Measurements from ENCODE around the gene VPS37B. TPM values are rescaled to one million over a fixed set of nuclear protein-coding genes. Genes with fewer than 3 reads are reported as not detected.

Gene VPS37B
- total RNA-seq, 1 experiment from 2014 or later, result 12.3 TPM

DNA sequence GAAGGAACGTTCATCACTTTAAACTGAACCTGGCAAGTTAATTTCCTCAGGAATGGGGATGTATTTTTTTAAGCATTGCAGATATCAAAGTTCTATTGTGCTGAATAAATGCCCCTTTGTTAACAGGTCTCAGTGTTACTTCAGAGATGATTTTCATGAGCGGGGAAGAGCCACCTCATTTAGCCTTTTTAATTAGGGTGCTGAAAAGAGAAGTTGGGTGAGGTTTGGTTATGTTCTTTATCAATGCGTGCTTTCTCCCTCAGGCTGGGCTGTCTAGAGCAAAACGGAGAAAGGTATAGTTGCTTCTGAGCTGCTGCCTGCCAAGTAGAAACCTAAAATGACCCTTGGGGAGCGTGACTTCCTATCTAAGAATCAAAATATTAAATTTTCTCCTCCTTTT is 68.7 kb downstream of the VPS37B start:
- H2BK15ac ChIP-seq (ENCODE audit: low read depth, low read length), result no peak overlapping the region
- H3K27ac Mint-ChIP-seq, result no peak overlapping the region
- no peak overlapping the region for H3T11ph ChIP-seq (ENCODE audit: low read length)
- H3K4me2 ChIP-seq (ENCODE audit: insufficient read depth, insufficient read length, low read length), result no peak overlapping the region
- 0 out of 2 replicates have a peak, but pooled peaks cover 2% of the 10 kb centered on the region for H3K27me3 ChIP-seq (ENCODE audit: insufficient read depth, low read length)
- no peak overlapping the region for H2AK5ac ChIP-seq (ENCODE audit: insufficient read length, low read length)
- H4K5ac ChIP-seq (ENCODE audit: insufficient read length, low read depth, low read length), result no peak overlapping the region
- H3K79me1 ChIP-seq (ENCODE audit: insufficient read depth, low read depth, low read length, poor library complexity, severe bottlenecking), result no peaks in the 10 kb centered on the region
- H3K9me3 ChIP-seq (ENCODE audit: control insufficient read depth, low read depth, low read length), result no peaks in the 10 kb centered on the region
- no peak overlapping the region for H3K4me3 Mint-ChIP-seq
- no peak overlapping the region for H2BK120ac ChIP-seq (ENCODE audit: low read depth, low read length, poor library complexity, severe bottlenecking)
- no peaks in the 10 kb centered on the region for H3K9me3 Mint-ChIP-seq
- H3K56ac ChIP-seq (ENCODE audit: insufficient read length, low read depth, low read length), result no peak overlapping the region
- no peaks in the 10 kb centered on the region for H3K79me2 ChIP-seq (ENCODE audit: insufficient read depth, low read length)
- peaks cover 86% of the 10 kb centered on the region for H3K27me3 Mint-ChIP-seq (ENCODE audit: low read depth)
- H2BK20ac ChIP-seq (ENCODE audit: low read depth, low read length, poor library complexity, severe bottlenecking), result no peak overlapping the region
- H2BK5ac ChIP-seq (ENCODE audit: insufficient read length, low read length), result no peak overlapping the region
- no peak overlapping the region for H3K4ac ChIP-seq (ENCODE audit: low read depth, low read length)
- TF ChIP-seq, protein P1, sequence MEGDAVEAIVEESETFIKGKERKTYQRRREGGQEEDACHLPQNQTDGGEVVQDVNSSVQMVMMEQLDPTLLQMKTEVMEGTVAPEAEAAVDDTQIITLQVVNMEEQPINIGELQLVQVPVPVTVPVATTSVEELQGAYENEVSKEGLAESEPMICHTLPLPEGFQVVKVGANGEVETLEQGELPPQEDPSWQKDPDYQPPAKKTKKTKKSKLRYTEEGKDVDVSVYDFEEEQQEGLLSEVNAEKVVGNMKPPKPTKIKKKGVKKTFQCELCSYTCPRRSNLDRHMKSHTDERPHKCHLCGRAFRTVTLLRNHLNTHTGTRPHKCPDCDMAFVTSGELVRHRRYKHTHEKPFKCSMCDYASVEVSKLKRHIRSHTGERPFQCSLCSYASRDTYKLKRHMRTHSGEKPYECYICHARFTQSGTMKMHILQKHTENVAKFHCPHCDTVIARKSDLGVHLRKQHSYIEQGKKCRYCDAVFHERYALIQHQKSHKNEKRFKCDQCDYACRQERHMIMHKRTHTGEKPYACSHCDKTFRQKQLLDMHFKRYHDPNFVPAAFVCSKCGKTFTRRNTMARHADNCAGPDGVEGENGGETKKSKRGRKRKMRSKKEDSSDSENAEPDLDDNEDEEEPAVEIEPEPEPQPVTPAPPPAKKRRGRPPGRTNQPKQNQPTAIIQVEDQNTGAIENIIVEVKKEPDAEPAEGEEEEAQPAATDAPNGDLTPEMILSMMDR (conservative IDR thresholded peaks at IDR 0.05), result no peak
- H2BK12ac ChIP-seq (ENCODE audit: insufficient read length, low read depth, low read length), result no peak overlapping the region
- H3K23me2 ChIP-seq (ENCODE audit: insufficient read length, low read depth, low read length, poor library complexity, severe bottlenecking), result no peaks in the 10 kb centered on the region
- no peak overlapping the region for H3K9ac ChIP-seq (ENCODE audit: extremely low read depth, insufficient read length, low read length)
- H3K36me3 Mint-ChIP-seq (ENCODE audit: insufficient read depth in 1 of 3, low read depth in 3 of 3), result no peaks in the 10 kb centered on the region
- H3K4me1 Mint-ChIP-seq, result peaks cover 8% of the 10 kb centered on the region in 2 experiments
- H4K8ac ChIP-seq (replicated peaks; ENCODE audit: insufficient read length, low read depth, low read length), result no peak overlapping the region
- DNase-seq, result no peak
- H3K23ac ChIP-seq (ENCODE audit: insufficient read length, low read depth, low read length), result no peak overlapping the region
- no peak overlapping the region for H2AFZ ChIP-seq (ENCODE audit: low read length)
- H3K18ac ChIP-seq (ENCODE audit: insufficient read length, low read depth, low read length), result no peak overlapping the region
- no peak overlapping the region for H3K27ac ChIP-seq (ENCODE audit: insufficient read length, low read depth, low read length)
- H4K20me1 ChIP-seq (ENCODE audit: control insufficient read depth, insufficient read depth, insufficient read length), result peaks cover 3% of the 10 kb centered on the region
- no CpG with 5 or more reads among the region's 5 CpGs for WGBS (ENCODE audit: extremely low coverage, insufficient read length, low lambda C conversion rate)
- no peak overlapping the region for H3K14ac ChIP-seq (ENCODE audit: insufficient read depth, low read length)
- no peaks in the 10 kb centered on the region for H3K4me1 ChIP-seq (ENCODE audit: insufficient read depth, low read length)
- no peak overlapping the region for H4K91ac ChIP-seq (ENCODE audit: insufficient read length, low read depth, low read length)
